HG02970 (cell line): Measurements from ENCODE around the gene ACOT13.
"Not testable (repeated sequence)": the region's sequence is repeated elsewhere in the genome, so short reads cannot be mapped to it uniquely, and the experiment has no call there.

Source experiments
- ATAC-seq: cut with Tn5 transposase; IDR thresholded peaks from one replicate; pipeline ENCODE4 v1.9.1; 2021; ENCODE audit warnings: mild to moderate bottlenecking, moderate library complexity, moderate number of reproducible peaks; ENCODE audit not compliant: unreplicated experiment, low FRiP score

ACOT13 gene

GRCh38 chr6:24720604-24721460 lies 54.0 kb downstream of the ACOT13 start:
- peak; percentile 83 for ATAC-seq

DNA sequence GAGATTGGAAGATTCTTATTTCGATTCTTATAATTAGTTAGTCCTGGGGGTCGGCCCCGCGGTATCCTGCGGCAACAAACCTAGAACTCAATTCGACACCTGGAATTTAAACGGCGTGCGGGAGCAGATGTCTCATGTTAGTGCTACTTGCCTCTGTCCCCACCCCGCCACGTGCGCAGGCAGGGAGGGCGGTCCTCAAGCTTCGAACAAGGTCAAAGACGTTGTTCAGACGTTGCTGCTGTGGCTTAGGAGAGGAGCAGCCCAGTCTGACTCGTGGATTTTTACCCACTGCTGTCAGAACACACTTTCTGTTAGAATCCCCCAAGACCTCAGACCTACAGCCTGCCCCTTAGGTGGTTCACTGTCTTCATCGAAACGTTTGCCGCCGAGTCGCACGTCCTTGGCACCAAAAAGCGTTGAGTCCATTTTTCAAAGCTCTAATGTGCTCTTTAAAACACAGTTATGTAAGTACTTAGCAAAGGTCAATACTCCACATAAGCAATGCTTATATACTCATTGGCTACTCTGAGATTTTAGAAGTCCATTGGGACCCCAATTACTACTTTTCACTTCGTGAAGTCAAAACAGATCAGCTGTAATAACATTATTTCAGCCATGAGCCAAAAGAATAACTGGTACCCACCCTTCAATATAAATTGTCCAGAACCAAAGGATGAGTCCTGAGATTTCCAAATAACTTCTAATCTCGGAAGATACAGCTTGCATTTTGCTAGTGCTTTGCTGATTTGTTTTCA lies 54.8 kb downstream of the ACOT13 start:
- ATAC-seq: peak; percentile 31

DNA sequence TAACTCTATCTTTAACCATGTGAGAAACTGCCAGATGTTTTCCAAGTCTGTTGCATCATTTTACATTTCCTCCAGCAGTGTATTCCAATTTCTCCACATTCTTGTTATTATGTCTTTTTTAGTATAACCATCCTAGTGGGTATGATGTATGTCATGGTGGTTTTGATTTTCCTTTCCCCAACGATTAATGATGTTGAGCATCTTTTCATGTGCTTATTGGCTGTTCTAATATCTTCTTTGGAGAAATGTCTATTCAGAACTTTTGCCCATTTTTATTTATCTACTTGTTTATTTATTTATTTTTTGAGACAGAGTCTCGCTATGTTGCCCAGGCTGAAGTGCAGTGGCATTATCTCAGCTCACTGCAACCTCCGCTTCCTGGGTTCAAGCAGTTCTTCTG lies 56.4 kb downstream of the ACOT13 start:
- ATAC-seq: no peak

DNA sequence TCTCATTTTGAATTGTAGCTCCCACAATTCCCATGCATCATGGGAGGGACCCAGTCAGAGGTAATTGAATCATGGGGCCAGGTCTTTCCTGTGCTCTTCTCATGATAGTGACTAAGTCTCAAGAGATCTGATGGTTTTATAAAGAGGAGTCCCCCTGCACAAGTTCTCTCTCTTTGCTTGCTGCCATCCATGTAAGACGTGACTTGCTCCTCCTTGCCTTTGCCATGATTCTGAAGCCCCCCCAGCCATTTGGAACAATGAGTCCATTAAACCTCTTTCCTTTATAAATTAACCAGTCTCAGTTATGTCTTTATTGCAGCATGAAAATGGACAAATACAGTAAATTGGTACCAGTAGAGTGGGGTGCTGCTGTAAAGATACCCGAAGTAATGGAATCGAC lies 63.8 kb downstream of the ACOT13 start:
- not testable (repeated sequence) for ATAC-seq

- ATAC-seq: not testable (repeated sequence)
Measured at GRCh38 chr6:24731456-24732134, 64.7 kb downstream of the ACOT13 start.

DNA sequence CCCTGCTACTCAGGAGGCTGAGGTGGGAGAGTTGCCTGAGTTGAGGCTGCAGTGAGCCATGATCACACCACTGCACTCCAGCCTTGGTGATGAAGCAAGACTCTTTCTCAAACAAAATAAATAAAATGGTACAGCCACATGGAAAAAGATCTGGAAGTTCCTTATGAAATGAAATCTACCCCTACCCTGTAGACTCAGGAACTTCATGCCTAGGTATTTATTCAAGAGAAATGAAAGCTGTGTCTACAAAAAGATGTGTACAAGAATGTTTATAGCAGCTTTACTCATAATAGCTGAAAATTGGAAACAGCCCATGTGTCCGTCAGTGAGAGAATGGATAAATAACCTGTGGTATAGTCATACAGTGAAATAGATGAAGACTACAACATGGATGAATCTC lies 67.3 kb downstream of the ACOT13 start:
- no peak for ATAC-seq

GRCh38 chr6:24734710-24735109 lies 67.8 kb downstream of the ACOT13 start:
- ATAC-seq: not testable (repeated sequence)

GRCh38 chr6:24738741-24739140 lies 71.9 kb downstream of the ACOT13 start:
- no peak for ATAC-seq

DNA sequence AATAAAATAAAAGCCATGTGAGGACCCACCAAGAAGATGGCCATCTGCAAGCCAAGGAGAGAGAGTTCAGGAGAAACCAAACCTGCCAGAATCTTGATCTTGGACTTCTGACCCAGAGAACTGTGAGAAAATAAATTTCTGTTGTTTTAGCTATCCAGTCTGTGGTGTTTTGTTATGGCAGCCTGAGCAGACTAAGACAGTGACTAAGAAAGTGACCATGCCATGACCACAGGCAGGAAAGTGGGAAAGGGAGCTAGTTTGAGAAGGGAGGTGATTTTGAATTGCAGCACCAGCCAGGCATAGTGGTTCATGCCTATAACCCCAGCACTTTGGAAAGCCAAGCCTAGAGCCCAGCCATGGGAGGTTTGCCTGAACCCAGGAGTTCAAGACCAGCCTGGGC lies 74.0 kb downstream of the ACOT13 start:
- ATAC-seq: no peak

DNA sequence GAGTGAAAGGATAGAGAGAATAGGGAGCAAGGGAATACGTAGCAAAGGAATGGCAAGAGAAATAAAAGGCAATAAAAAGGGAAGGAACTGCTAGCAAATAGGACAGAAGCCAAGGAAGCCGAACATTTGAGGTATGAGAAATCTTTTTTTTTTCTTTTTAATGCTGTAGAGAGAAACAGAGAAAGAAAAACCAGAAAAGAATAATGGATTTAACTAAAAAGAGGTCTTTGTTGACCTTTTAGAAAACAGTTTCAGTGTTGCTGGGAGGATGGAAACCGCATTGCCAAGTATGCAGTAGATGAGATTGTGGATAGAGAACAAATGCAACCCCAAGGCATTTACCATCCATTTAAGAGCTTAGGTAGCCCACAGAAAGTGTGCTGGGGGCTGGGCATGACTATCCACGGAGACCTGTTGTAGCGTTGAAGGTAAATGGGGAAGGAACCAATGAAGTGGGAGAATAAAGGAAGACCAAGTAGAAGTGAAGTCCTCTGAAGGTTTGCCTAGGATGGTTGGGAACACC lies 75.4 kb downstream of the ACOT13 start:
- no peak for ATAC-seq

DNA sequence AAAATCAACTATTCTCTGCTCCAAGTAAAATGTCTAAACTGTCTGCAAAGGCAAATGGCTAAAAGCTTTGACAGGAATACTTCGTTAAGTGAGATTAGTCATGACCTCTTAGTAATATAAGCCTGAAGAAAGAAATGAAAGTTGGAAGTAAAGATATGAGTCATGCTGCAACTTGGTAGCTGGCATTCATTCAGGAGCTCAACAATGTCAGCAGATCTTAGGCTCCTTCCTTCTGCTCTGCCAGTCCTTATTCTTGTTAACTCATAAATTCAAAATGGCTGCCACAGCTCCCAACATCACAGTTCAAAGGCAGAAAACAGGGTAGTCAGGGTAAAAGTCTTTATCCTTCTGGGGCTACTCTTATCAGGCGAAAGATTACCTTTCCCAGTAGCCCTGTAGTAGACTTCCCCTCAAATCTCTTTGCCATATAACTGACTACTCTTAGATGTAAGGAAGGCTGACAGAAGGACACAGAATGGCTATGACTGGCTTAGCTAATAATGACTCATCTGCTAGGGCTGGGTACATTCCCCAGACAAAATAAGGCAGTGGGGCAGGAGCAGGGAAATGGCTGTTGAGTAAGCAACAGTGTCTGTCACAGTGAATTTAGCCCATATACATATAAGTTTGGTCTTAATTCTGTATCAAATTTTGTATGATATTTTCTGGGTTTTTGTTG lies 76.5 kb downstream of the ACOT13 start:
- ATAC-seq: peak; percentile 64

DNA sequence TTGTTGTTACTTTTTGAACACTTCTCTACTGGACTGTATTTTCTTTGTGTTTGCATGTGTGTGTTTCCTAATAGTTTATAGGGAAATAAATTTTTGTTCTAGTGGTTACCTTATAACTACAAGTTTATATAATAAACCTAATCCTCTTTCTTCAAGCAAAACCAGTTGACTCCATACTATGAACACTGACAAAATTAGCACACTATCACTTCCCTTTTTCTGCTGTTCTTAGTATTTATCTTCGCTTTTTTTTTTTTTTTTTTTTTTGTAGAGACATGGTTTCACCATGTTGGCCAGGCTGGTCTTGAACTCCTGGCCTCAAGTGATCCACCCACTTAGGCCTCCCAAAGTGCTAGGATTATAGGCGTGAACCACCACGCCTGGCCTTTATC lies 77.1 kb downstream of the ACOT13 start:
- peak; percentile 19 for ATAC-seq

GRCh38 chr6:24744911-24745310 lies 78.0 kb downstream of the ACOT13 start:
- ATAC-seq: no peak

GRCh38 chr6:24749297-24749696 lies 82.4 kb downstream of the ACOT13 start:
- ATAC-seq: no peak

GRCh38 chr6:24750878-24751277 lies 84.0 kb downstream of the ACOT13 start:
- not testable (repeated sequence) for ATAC-seq

- ATAC-seq: no peak
Measured at GRCh38 chr6:24752503-24752902, 85.6 kb downstream of the ACOT13 start.

DNA sequence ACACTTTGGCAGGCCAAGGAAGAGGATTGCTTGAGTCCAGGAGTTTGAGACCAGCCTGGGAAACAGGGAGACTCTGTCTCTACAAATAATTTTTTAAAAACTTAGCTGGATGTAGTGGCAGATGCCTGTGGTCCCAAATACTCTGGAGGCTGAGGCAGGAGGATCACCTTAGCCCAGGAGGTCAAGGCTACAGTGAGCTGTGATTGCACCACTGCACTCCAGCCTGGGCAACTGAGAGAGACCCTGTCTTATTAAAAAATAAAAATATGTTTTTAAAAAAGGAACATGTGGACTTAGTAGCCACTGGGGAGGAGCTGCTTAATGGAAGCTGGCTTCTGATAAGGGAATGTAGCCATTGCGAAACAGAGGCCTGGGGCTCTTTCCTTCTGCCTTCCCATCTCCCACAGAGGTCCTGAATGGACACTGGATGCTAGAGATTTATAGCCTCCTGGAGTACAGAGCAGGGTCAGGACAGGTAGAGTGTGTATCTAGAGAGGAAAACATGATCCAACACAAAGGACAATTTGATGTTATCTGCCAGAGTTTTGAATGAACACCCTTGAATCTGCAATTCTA lies 86.1 kb downstream of the ACOT13 start:
- no peak for ATAC-seq

DNA sequence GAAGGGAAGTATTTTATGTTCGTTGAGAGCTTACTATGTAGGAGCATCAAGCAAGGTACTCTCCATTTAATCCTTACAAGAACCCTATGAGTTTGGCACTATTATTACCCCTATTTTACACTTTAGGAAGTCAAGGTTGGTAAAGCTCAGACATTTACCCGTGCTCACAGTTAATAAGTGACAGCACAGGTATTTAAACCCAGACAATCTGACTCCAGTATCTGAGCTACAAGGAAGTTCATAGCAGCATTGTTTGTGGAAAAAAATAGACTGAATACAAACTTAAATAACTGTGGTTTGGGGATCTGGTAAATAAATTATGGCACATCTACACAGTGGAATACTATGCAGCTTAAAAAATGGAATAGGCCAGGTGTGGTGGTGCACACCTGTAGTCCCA lies 86.7 kb downstream of the ACOT13 start:
- no peak for ATAC-seq

DNA sequence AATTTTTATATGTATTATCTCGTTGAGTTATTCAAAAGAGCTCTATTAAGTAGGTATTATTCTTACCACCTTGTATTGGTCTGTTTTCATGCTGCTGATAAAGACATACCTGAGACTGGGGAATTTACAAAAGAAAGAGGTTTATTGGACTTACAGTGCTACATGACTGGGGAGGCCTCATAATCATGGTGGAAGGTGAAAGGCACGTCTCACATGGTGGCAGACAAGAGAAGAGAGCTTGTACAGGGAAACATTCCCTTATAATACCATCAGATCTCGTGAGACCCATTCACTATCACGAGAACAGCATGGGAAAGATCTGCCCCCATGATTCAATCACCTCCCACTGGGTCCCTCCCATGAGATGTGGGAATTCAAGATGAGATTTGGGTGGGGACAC lies 87.5 kb downstream of the ACOT13 start:
- not testable (repeated sequence) for ATAC-seq
